SK-N-SH (cell line): Measurements from ENCODE around the gene CHD6.

Experiments
- EP300 ChIP-seq, 2 experiments: IDR thresholded peaks; 2 replicates each; pipeline versions ENCODE4 v1.4.0 to v1.6.1; 2012; ENCODE audit warnings: borderline replicate concordance in 1 of 2, low read depth in 1 of 2, low read length in 1 of 2
- POLR2AphosphoS5 ChIP-seq: IDR thresholded peaks from 2 replicates; pipeline ENCODE4 v1.6.1; 2012; ENCODE audit warnings: low read depth, low read length
- SIN3A ChIP-seq: IDR thresholded peaks from 2 replicates; pipeline ENCODE4 v1.6.1; 2012; ENCODE audit warnings: low read depth, mild to moderate bottlenecking, low read length, moderate library complexity, borderline replicate concordance
- TF ChIP-seq, protein P1 (sequence below): fragments of 200-600 bp; sonication (generic); IDR thresholded peaks from 2 replicates; pipeline ENCODE4 v1.6.1; 2017; ENCODE audit warnings: antibody characterized with exemption, mild to moderate bottlenecking, moderate library complexity

DNA sequence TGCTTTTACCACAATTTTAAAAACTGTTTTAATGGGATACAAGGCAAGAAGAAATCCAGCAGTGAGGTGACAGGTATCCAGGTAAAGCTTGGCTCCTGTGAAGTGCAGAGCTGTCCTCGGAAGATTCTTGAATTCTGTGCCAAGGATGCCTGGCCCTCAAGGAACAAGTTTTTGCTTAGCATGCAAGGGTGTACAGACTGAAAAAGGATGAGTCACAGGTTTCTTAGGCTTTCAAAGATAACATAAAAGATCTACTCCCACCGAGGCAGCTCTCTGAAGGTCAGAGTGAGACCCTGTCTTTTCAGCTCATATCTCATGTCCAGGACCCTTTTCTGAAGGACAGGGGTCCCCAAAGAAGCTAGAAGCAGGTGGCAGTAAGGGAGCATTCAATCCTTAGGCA is 83.3 kb downstream of the CHD6 start:
- TF ChIP-seq POLR2AphosphoS5: no peak
- TF ChIP-seq, protein P1, sequence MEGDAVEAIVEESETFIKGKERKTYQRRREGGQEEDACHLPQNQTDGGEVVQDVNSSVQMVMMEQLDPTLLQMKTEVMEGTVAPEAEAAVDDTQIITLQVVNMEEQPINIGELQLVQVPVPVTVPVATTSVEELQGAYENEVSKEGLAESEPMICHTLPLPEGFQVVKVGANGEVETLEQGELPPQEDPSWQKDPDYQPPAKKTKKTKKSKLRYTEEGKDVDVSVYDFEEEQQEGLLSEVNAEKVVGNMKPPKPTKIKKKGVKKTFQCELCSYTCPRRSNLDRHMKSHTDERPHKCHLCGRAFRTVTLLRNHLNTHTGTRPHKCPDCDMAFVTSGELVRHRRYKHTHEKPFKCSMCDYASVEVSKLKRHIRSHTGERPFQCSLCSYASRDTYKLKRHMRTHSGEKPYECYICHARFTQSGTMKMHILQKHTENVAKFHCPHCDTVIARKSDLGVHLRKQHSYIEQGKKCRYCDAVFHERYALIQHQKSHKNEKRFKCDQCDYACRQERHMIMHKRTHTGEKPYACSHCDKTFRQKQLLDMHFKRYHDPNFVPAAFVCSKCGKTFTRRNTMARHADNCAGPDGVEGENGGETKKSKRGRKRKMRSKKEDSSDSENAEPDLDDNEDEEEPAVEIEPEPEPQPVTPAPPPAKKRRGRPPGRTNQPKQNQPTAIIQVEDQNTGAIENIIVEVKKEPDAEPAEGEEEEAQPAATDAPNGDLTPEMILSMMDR: no peak
- no peak for TF ChIP-seq EP300 (IDR thresholded peaks at IDR 0.05; ENCODE audit: borderline replicate concordance in 1 of 2, low read depth in 1 of 2, low read length in 1 of 2)
- no peak for TF ChIP-seq SIN3A
